ENCODE data around the gene CCSER2.

GRCh38 chr10:84331091-84331490, 2.7 kb downstream of the CCSER2 start:
- no peak for TF ChIP-seq CTCF (IDR thresholded peaks at IDR 0.05)
- no peak for TF ChIP-seq ZFX (IDR thresholded peaks at IDR 0.05; ENCODE audit: borderline replicate concordance)
